Epithelial cell of proximal tubule (primary cell): ENCODE measurements around the gene INF2. TPM values are rescaled to one million over a fixed set of nuclear protein-coding genes. Genes with fewer than 3 reads are reported as not detected.

Experiments used
- DNase-seq: peaks from one replicate; pipeline ENCODE4 v3.0.0-alpha.2; 2011; ENCODE audit warnings: low read depth
- H3K4me3 ChIP-seq: 2 replicates; pipeline ENCODE4 v1.5.1; 2011; ENCODE audit warnings: low read depth, mild to moderate bottlenecking, low read length
- CTCF ChIP-seq: conservative IDR thresholded peaks from 2 replicates; pipeline ENCODE4 v1.5.1; 2012; ENCODE audit warnings: low read depth, mild to moderate bottlenecking, low read length
- total RNA-seq: library from RNA; depleted of rRNA; stranded (reverse); fragments of >200 nt; gene quantifications from 2 replicates; pipeline ENCODE4 v1.2.3, GENCODE V29; 2015

INF2 gene
- total RNA-seq, 1 donor from 2014 or later, result 100 TPM

GRCh38 chr14:104770072-104770579 is 80.7 kb downstream of the INF2 start:
- no peak for TF ChIP-seq CTCF
- no peak for DNase-seq
- no peak overlapping the region for H3K4me3 ChIP-seq

GRCh38 chr14:104770851-104771272 is 81.4 kb downstream of the INF2 start:
- H3K4me3 ChIP-seq, result no peak overlapping the region
- no peak for DNase-seq
- TF ChIP-seq CTCF, result peak; percentile 64

GRCh38 chr14:104771374-104771773 is 82.0 kb downstream of the INF2 start:
- DNase-seq, result no peak
- no peak overlapping the region for H3K4me3 ChIP-seq
- no peak for TF ChIP-seq CTCF

Other genes with a start within 250 kb of the INF2 start
- gene C14orf180, start 109.9 kb upstream of the INF2 start, total RNA-seq, result not detected in 2 replicates
- gene TMEM179, start 84.8 kb upstream of the INF2 start, total RNA-seq, result not detected in 2 replicates
- gene ADSS1, start 34.6 kb downstream of the INF2 start, total RNA-seq, result 1.7 and 2.3 TPM in 2 replicates
- 298 and 558 TPM in 2 replicates for gene SIVA1, start 63.5 kb downstream of the INF2 start, total RNA-seq
- gene AKT1, start 106.1 kb downstream of the INF2 start, total RNA-seq, result 162 and 203 TPM in 2 replicates
- 5.4 and 7.8 TPM in 2 replicates for gene ZBTB42, start 111.5 kb downstream of the INF2 start, total RNA-seq
- gene CEP170B, start 175.7 kb downstream of the INF2 start, total RNA-seq, result 28.9 and 30.9 TPM in 2 replicates
- not detected in 2 replicates for gene PLD4, start 235.3 kb downstream of the INF2 start, total RNA-seq